HEK293T (cell line): ENCODE results near the gene ZNF789.

Experiments
- ARNT ChIP-seq: fragments of 450-650 bp; IDR thresholded peaks from 2 replicates; pipeline ENCODE4 v1.6.1; 2017; ENCODE audit warnings: mild to moderate bottlenecking
- BHLHE40 ChIP-seq: fragments of 450-650 bp; IDR thresholded peaks from 2 replicates; pipeline ENCODE4 v1.6.1; 2016; ENCODE audit warnings: mild to moderate bottlenecking, moderate library complexity, borderline replicate concordance
- FOXM1 ChIP-seq: fragments of 450-650 bp; IDR thresholded peaks from 2 replicates; pipeline ENCODE4 v1.6.1; 2017; ENCODE audit warnings: mild to moderate bottlenecking, borderline replicate concordance
- NFRKB ChIP-seq: fragments of 450-650 bp; IDR thresholded peaks from 2 replicates; pipeline ENCODE4 v1.6.1; 2016; ENCODE audit warnings: mild to moderate bottlenecking, moderate library complexity
- SP1 ChIP-seq: fragments of 450-650 bp; IDR thresholded peaks from 2 replicates; pipeline ENCODE4 v1.6.1; 2017
- SUZ12 ChIP-seq: fragments of 450-650 bp; IDR thresholded peaks from 2 replicates; pipeline ENCODE4 v1.6.1; 2016; ENCODE audit warnings: mild to moderate bottlenecking
- TARDBP ChIP-seq: fragments of 450-650 bp; IDR thresholded peaks from 2 replicates; pipeline ENCODE4 v1.6.1; 2016
- ZNF384 ChIP-seq: fragments of 450-650 bp; IDR thresholded peaks from 2 replicates; pipeline ENCODE4 v1.6.1; 2016

DNA sequence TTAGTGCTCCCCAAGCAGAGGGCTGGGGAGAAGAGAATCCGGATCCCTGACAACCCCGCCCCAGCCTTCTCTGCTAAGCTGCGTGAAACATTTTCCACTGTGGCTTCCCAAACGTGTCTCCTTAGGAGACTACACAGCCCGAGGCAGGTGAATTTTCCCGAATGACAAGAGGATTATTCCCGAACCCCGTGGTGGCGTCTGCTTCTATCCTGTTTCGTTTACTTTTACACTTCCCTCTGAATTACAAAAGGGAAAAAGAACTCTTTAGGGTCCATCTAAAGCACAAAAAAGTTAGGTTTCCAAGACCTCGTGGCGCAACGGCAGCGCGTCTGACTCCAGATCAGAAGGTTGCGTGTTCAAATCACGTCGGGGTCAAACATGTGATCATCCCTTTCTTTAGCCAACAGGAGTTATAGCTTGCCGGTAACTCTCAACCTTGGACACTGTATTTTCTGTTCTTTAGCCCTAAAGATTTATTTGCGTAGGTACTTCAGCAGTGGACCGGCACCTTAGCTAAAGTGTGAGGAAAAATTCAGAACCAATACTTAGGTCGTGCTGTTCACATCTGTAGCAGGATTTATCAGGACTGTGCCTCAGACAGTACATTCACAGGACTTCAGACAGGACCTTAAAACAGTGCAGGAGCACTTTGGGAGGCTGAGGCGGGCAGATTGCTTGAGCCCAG is 3.2 kb upstream of the ZNF789 start:
- TF ChIP-seq SUZ12, result no peak
- TF ChIP-seq FOXM1, result no peak
- TF ChIP-seq NFRKB, result no peak
- no peak for TF ChIP-seq ARNT
- TF ChIP-seq BHLHE40, result no peak
- no peak for TF ChIP-seq SP1
- TF ChIP-seq TARDBP, result no peak
- TF ChIP-seq ZNF384, result no peak
